H1 (cell line): ENCODE results near the gene FGF18. TPM values are rescaled to one million over a fixed set of nuclear protein-coding genes. Genes with fewer than 3 reads are reported as not detected.

ENCODE experiments used
- CTCF ChIA-PET: fragments of 300-600 bp; sonication (Branson Sonifier 250); formaldehyde crosslinking; loops from one replicate; lab custom pipeline; 2021; ENCODE audit not compliant: partially characterized antibody; lab: Charles Lee
- POLR2A ChIA-PET: fragments of 300-600 bp; sonication (Branson Sonifier 250); formaldehyde crosslinking; loops from one replicate; lab custom pipeline; 2021; ENCODE audit warnings: inconsistent platforms; ENCODE audit not compliant: partially characterized antibody; lab: Charles Lee
- DNase-seq, 2 experiments: peaks; one replicate each; pipeline versions ENCODE4 v3.0.0 to v3.0.0-alpha.2; 2010 to 2022; ENCODE audit warnings: low spot score in 2 of 2, low read depth in 1 of 2, mixed read lengths in 1 of 2
- FAIRE-seq: peaks from 2 replicates; lab custom pipeline; 2011; peaks lifted over from hg19 to GRCh38; lab: Jason Lieb, UNC
- H2AFZ ChIP-seq: 2 replicates; pipeline ENCODE4 v1.8.1; 2012; ENCODE audit warnings: low read length, inconsistent platforms
- H2AK5ac ChIP-seq: 2 replicates; pipeline ENCODE4 v1.6.1; 2013; ENCODE audit warnings: low read depth, low read length
- H2BK120ac ChIP-seq: replicated peaks from 2 replicates; pipeline ENCODE3; 2013; ENCODE audit warnings: low read depth, low read length, inconsistent platforms
- H2BK12ac ChIP-seq: 2 replicates; pipeline ENCODE4 v1.6.1; 2013; ENCODE audit warnings: low read depth, low read length
- H2BK15ac ChIP-seq: 2 replicates; pipeline ENCODE4 v1.6.1; 2013; ENCODE audit warnings: low read length
- H2BK20ac ChIP-seq: 2 replicates; pipeline ENCODE4 v1.6.1; 2013; ENCODE audit warnings: low read length
- H2BK5ac ChIP-seq: 2 replicates; pipeline ENCODE4 v1.6.1; 2013; ENCODE audit warnings: low read depth, low read length
- H3K14ac ChIP-seq: 2 replicates; pipeline ENCODE4 v1.6.1; 2013; ENCODE audit warnings: inconsistent platforms; ENCODE audit not compliant: insufficient read length
- H3K18ac ChIP-seq: 2 replicates; pipeline ENCODE4 v1.6.1; 2013; ENCODE audit warnings: low read length; ENCODE audit errors: extremely low read depth
- H3K23ac ChIP-seq: 2 replicates; pipeline ENCODE4 v1.6.1; 2013; ENCODE audit warnings: inconsistent platforms; ENCODE audit not compliant: insufficient read length
- H3K23me2 ChIP-seq: 2 replicates; pipeline ENCODE4 v1.6.1; 2013; ENCODE audit warnings: low read depth, low read length
- H3K27ac ChIP-seq: 2 replicates; pipeline ENCODE4 v1.6.1; 2011; ENCODE audit warnings: low read depth, low read length, inconsistent platforms
- H3K27me3 ChIP-seq, 4 experiments: replicated peaks in 1 of 4; 1 replicate in 1 of 4; 2 replicates in 3 of 4; pipeline versions ENCODE4 v1.6.1 to v1.8.1; 2011 to 2013; ENCODE audit warnings: low read length in 3 of 4, mild to moderate bottlenecking in 3 of 4, inconsistent platforms in 2 of 4, mixed read lengths in 2 of 4, moderate library complexity in 1 of 4; ENCODE audit not compliant: control insufficient read depth in 3 of 4, insufficient read depth in 3 of 4; ENCODE audit errors: extremely low read depth in 1 of 4
- H3K36me3 ChIP-seq, 4 experiments: 2 replicates each; pipeline versions ENCODE4 v1.6.1 to v1.8.1; 2011 to 2013; ENCODE audit warnings: mild to moderate bottlenecking in 4 of 4, low read length in 3 of 4, moderate library complexity in 2 of 4, control low read depth in 1 of 4, inconsistent platforms in 1 of 4; ENCODE audit not compliant: insufficient read depth in 4 of 4, control insufficient read depth in 2 of 4
- H3K4ac ChIP-seq: replicated peaks from 2 replicates; pipeline ENCODE3; 2013; ENCODE audit warnings: low read length, low read depth, mixed read lengths, inconsistent platforms; ENCODE audit not compliant: insufficient read length
- H3K4me1 ChIP-seq, 4 experiments: replicated peaks in 1 of 4; 1 replicate in 1 of 4; 2 replicates in 3 of 4; pipeline versions ENCODE4 v1.6.1 to v1.8.1; 2011 to 2013; ENCODE audit warnings: low read length in 3 of 4, inconsistent platforms in 2 of 4, mixed read lengths in 1 of 4; ENCODE audit not compliant: insufficient read depth in 4 of 4, control insufficient read depth in 3 of 4
- H3K4me2 ChIP-seq, 2 experiments: 2 replicates each; pipeline versions ENCODE4 v1.6.1 to v1.8.1; 2011 to 2013; ENCODE audit warnings: low read depth in 2 of 2, low read length in 2 of 2, control low read depth in 1 of 2, inconsistent platforms in 1 of 2, mild to moderate bottlenecking in 1 of 2; ENCODE audit not compliant: insufficient read depth in 1 of 2
- H3K4me3 ChIP-seq, 4 experiments: fragments of 200-600, 300-600 bp in 1 of 4; sonication (generic), shearing (Covaris generic), sonication (Bioruptor Twin) in 1 of 4; 2 replicates each; pipeline versions ENCODE4 v1.5.1 to v1.8.1; 2011 to 2016; ENCODE audit warnings: low read length in 4 of 4, low read depth in 3 of 4, control low read depth in 2 of 4, inconsistent platforms in 2 of 4, mild to moderate bottlenecking in 2 of 4, mixed read lengths in 1 of 4, moderate library complexity in 1 of 4; ENCODE audit not compliant: insufficient read depth in 2 of 4; ENCODE audit errors: extremely low read depth in 1 of 4
- H3K56ac ChIP-seq: replicated peaks from 2 replicates; pipeline ENCODE3; 2013; ENCODE audit warnings: low read depth, mild to moderate bottlenecking, mixed read lengths, low read length, inconsistent platforms; ENCODE audit not compliant: insufficient read length
- H3K79me1 ChIP-seq: 2 replicates; pipeline ENCODE4 v1.6.1; 2013; ENCODE audit warnings: low read depth, low read length, control low read depth
- H3K79me2 ChIP-seq, 2 experiments: 2 replicates each; pipeline versions ENCODE4 v1.6.1 to v1.8.1; 2012 to 2013; ENCODE audit warnings: low read length in 2 of 2, mild to moderate bottlenecking in 2 of 2, inconsistent platforms in 1 of 2; ENCODE audit not compliant: insufficient read depth in 2 of 2, control insufficient read depth in 1 of 2
- H3K9ac ChIP-seq, 4 experiments: replicated peaks in 1 of 4; 1 replicate in 1 of 4; 2 replicates in 3 of 4; pipeline versions ENCODE4 v1.6.1 to v1.8.1; 2011 to 2013; ENCODE audit warnings: low read depth in 3 of 4, low read length in 3 of 4, control low read depth in 2 of 4, mild to moderate bottlenecking in 2 of 4, moderate library complexity in 2 of 4, inconsistent platforms in 1 of 4; ENCODE audit errors: extremely low read depth in 1 of 4
- H3K9me3 ChIP-seq, 2 experiments: 2 replicates each; pipeline versions ENCODE4 v1.6.1 to v1.8.1; 2012 to 2013; ENCODE audit warnings: mild to moderate bottlenecking in 2 of 2, moderate library complexity in 2 of 2, control low read depth in 1 of 2, inconsistent platforms in 1 of 2, low read depth in 1 of 2, low read length in 1 of 2, mixed read lengths in 1 of 2; ENCODE audit not compliant: insufficient read depth in 2 of 2
- H4K20me1 ChIP-seq, 2 experiments: replicated peaks in 1 of 2; 2 replicates each; pipeline versions ENCODE3 to v1.8.1; 2011 to 2013; ENCODE audit warnings: inconsistent platforms in 2 of 2, low read length in 2 of 2, mild to moderate bottlenecking in 1 of 2; ENCODE audit not compliant: insufficient read depth in 2 of 2, control insufficient read depth in 1 of 2
- H4K5ac ChIP-seq: 2 replicates; pipeline ENCODE4 v1.6.1; 2013; ENCODE audit warnings: low read length, low read depth, mixed read lengths, inconsistent platforms; ENCODE audit not compliant: insufficient read length
- H4K8ac ChIP-seq: 2 replicates; pipeline ENCODE4 v1.8.0; 2013; ENCODE audit warnings: mild to moderate bottlenecking, moderate library complexity, low read length, inconsistent platforms; ENCODE audit not compliant: insufficient read depth; ENCODE audit errors: extremely low read depth
- H4K91ac ChIP-seq: replicated peaks from 2 replicates; pipeline ENCODE3; 2013; ENCODE audit warnings: low read length, mixed read lengths, inconsistent platforms; ENCODE audit not compliant: insufficient read length
- POLR2A ChIP-seq, 2 experiments: IDR thresholded peaks; 1 replicate in 1 of 2; 2 replicates in 1 of 2; pipeline ENCODE4 v1.6.1; 2011; ENCODE audit warnings: low read depth in 2 of 2, low read length in 2 of 2, mild to moderate bottlenecking in 2 of 2; ENCODE audit errors: control extremely low read depth in 1 of 2
- WGBS, 2 experiments: shearing (Covaris generic) in 1 of 2; methylation state at CpG; one replicate each; pipeline versions ENCODE4 v1.1.6 to v1.1.7; 2013 to 2015; ENCODE audit warnings: low lambda C conversion rate in 2 of 2, mixed read lengths in 2 of 2, inconsistent platforms in 1 of 2, low coverage in 1 of 2, missing lambda C conversion rate in 1 of 2; ENCODE audit not compliant: insufficient replicate concordance in 2 of 2, insufficient coverage in 1 of 2, insufficient read length in 1 of 2; ENCODE audit errors: extremely low coverage in 1 of 2, missing lambda C conversion rate in 1 of 2; 5-methylcytosine and 5-hydroxymethylcytosine counted together
- polyA plus RNA-seq, 7 experiments: library from polyadenylated mRNA; depleted of rRNA in 3 of 7; stranded (reverse) in 5 of 7; unstranded in 2 of 7; fragments of >200 nt in 5 of 7; fragments of 200-250 nt in 2 of 7; gene quantifications; 1 replicate in 5 of 7; 2 replicates in 1 of 7; 4 replicates in 1 of 7; pipeline versions ENCODE4 v1.2.1 to v1.2.3, GENCODE V29; 2011 to 2013; ENCODE audit warnings: missing spikeins in 2 of 7, mixed read lengths in 2 of 7
- total RNA-seq: library from RNA; stranded (reverse); fragmentation: NEBNext Ultra II Directional; extraction: Animal tissue kit (Norgen Biotek cat#: 25700); gene quantifications from 2 replicates; pipeline ENCODE4 v1.2.1, GENCODE V29; 2021

Gene FGF18
- total and polyA plus RNA-seq, 2 of the 8 experiments (the other 6 are each of a cell fraction or from before 2014, with no cell fraction given): 0.54 to 1.3 TPM

DNA sequence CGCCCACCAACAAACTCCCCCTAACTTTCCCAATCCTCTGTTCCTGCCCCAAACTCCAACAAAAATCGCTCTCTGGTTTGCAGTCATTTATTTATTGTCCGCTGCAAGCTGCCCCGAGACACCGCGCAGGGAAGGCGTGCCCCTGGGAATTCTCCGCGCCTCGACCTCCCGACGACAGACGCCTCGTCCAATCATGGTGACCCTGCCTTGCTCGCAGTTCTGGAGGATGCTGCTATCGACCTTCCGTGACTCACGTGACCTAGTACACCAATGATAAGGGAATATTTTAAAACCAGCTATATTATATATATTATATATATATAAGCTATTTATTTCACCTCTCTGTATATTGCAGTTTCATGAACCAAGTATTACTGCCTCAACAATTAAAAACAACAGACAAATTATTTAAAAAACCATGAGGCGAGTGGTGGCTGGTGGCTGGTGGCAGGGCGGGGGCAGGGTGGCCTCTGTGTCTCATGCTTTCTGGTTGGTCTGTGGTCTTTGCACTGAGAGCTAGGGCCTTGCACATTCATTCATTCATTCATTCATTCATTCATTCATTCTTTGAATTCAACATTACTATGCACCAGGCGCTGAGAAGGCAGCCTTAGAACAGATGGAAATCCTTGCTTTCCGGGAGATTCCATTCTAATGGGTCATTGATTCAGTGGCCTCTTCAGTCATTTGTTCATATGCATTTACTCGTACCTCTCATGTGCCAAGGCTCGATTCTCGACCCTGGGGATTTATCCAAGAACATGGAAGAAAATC lies 37.9 kb downstream of the FGF18 start:
- Histone ChIP-seq H3K18ac (no peak overlapping the region), H3K4me1 (peaks cover 0 to 6% (median 2%) of the 10 kb centered on the region in 4 experiments; a peak in 5 of 7 replicates), H3K14ac (no peak overlapping the region), H3K4ac (no peak overlapping the region), H3K27me3 (no peaks in the 10 kb centered on the region; a peak in 2 of 7 replicates), H3K56ac (no peak overlapping the region), H2AFZ (no peak overlapping the region), H3K9ac (no peak overlapping the region), H3K9me3 (no peaks in the 10 kb centered on the region; a peak in 1 of 4 replicates), H4K91ac (no peak overlapping the region), H3K79me2 (no peaks in the 10 kb centered on the region), H3K4me2 (no peak overlapping the region), H3K23me2 (no peaks in the 10 kb centered on the region), H2AK5ac (no peak overlapping the region), H3K36me3 (no peaks in the 10 kb centered on the region), H4K20me1 (no peaks in the 10 kb centered on the region), H3K27ac (no peak overlapping the region), H2BK12ac (no peak overlapping the region), H2BK120ac (no peak overlapping the region), H2BK15ac (no peak overlapping the region), H4K5ac (no peak overlapping the region), H3K23ac (no peak overlapping the region), H2BK20ac (no peak overlapping the region), H4K8ac (no peak overlapping the region), H2BK5ac (no peak overlapping the region), H3K79me1 (no peaks in the 10 kb centered on the region), H3K4me3 (no peak overlapping the region)
- no peak for DNase-seq
- CTCF ChIA-PET: interaction anchor here (1.2 to 1.8 kb wide), 4 partner anchors 10 to 36 kb away, joined by 3 to 8 read pairs (median 4); no protein-coding TSS in a partner anchor
- WGBS, 2 experiments: 94% methylated on average over 25 of the region's 25 CpGs; no CpG with 5 or more reads in 1 of the 2 experiments
- FAIRE-seq: no peak
- TF ChIP-seq POLR2A (IDR thresholded peaks at IDR 0.05; ENCODE audit: control extremely low read depth in 1 of 2, low read depth in 2 of 2, low read length in 2 of 2): no peak
- POLR2A ChIA-PET: interaction anchor here (1.0 to 1.9 kb wide), 3 partner anchors 10 to 11 kb away, joined by 3 to 5 read pairs (median 3); no protein-coding TSS in a partner anchor
